NCI-H345 (cell line): ENCODE measurements around the gene MCAM.
A peak's percentile ranks its signal among the peaks of the same experiment; 100 is the strongest.

Experiments used
- DNase-seq: peaks from one replicate; lab custom pipeline; 2025; lab: John Stamatoyannopoulos, UW

The MCAM gene

DNA sequence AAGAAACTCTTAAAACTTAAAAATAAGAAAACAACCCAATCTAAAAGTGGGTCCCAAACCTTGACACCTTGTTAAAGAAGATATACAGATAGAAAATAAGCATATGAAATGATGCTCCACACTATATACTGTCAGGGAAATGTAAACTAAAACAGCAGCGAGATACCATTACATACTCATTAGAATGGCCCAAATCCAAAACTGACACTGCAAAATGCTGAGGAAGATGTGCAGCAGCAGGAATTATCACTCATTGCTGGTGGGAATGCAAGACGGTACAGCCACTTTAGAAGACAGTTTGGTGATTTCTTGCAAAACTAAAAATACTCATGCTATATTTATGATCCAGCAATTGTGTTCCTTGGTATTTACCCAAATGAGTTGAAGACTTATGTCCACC lies 12.4 kb upstream of the MCAM start:
- no peak for DNase-seq

- no peak for DNase-seq
Measured at GRCh38 chr11:119324189-119324588, 7.3 kb upstream of the MCAM start.

- peak; percentile 54 for DNase-seq
Measured at GRCh38 chr11:119323532-119324033, 6.7 kb upstream of the MCAM start.

- no peak for DNase-seq
Measured at GRCh38 chr11:119322921-119323531, 6.1 kb upstream of the MCAM start.

DNA sequence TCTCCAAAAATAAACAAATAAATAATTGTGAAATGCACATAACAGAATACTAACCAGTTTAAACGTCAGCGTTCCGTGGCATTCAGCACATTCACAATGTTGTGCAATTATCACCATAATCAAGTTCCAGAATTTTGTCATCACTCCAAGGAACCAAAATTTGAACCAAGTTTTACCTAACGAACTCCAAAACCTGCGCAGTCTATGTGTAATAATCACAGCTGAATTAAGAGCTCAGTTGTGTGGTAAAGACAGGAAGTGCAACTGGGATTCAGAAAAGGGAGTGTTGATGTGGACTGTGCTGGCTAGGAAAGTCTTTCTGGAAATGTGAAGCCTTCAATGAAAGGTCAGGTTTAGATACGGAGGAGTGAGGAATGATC lies 5.4 kb upstream of the MCAM start:
- DNase-seq, result no peak

DNA sequence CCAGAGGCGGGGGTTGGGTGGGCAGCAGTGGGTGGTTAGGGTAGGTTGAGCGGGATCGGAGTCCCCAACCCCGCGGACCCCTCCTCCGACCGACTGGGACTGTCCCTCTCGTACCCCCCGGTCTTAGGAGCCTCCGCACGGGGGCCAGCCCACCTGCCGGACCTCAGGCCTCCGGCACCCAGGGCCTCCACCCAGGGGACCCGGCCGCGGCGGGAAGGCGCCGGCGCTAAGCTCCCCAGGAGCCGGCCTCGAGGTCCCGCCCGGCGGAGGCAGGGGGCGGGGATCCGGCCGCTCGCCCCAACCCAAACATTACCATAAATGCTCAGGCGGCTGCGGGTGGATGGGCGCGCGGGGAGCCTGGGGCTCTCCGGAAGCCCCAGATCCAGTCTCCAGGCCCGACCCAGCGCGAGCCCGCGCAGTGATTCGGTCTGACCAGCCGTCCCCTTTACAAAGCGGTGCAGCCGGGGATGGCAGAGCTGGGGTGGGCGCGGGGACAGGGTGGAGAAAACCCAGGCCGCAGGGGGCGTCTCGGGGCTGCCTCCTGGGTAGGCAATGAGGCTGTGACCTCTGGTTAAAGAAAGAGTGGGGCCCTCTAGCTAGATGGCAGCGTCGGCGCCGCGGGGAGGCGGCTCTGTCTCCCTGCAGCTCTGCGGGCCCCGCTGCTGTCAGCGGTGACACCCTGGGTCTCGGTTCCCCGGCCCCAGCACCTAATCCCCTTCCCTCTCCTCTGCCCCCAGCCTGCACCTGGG lies 4.0 kb upstream of the MCAM start:
- DNase-seq, result no peak

DNA sequence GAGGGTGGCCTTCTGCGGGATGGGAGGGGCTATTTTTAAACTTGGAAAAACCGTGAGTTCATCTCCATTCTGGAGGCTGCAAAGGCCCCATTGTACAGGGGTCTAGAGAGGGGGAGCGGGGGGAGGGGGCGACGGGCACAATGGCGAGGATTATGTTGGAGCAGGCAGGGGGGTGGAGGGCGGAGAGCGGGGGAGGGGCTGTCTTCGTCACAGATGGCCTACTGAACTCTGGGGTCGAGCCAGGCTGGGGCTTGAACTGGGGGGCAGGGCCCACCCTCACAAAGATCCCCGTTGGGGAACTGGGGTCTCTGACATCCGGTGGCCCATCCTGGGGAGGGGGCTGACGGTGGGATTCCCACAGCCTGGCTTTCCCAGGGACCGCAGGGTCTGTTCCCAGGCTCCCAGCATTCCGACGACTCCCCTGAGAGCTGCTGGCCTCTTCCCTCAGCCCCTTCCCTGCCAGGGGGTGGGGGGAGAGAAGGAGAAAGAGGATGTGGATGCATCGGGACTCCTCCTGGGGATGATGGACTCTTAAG lies 3.4 kb upstream of the MCAM start:
- no peak for DNase-seq

DNA sequence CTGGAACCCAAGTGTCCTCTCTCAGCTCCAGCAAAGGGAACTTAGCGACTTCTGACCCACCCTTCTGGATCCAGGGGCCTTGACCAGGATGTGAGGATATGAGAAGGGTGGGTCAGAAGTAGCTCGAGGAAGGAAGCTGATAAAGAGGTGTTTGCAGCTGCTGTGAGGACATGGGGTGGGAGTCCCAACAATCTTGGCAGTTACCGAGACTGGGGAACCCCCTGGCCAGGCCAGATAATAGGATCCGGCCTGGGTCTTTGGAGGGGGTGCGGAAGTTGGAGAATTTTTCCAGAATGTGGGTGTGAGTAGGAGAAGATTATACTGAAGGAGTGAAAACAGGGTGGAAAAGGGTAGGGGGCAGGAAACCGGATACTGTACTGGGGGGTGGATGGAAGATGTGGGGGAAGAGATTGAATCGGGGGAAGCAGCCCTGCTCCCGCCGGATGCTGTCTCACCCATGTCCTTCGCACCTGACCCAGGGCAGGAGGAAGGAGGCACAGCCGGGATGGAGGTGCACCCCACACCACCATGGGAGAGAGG lies 2.8 kb upstream of the MCAM start:
- no peak for DNase-seq

GRCh38 chr11:119319136-119319699 lies 2.3 kb upstream of the MCAM start:
- DNase-seq, result no peak

GRCh38 chr11:119318240-119319135 lies 1.6 kb upstream of the MCAM start:
- no peak for DNase-seq

DNA sequence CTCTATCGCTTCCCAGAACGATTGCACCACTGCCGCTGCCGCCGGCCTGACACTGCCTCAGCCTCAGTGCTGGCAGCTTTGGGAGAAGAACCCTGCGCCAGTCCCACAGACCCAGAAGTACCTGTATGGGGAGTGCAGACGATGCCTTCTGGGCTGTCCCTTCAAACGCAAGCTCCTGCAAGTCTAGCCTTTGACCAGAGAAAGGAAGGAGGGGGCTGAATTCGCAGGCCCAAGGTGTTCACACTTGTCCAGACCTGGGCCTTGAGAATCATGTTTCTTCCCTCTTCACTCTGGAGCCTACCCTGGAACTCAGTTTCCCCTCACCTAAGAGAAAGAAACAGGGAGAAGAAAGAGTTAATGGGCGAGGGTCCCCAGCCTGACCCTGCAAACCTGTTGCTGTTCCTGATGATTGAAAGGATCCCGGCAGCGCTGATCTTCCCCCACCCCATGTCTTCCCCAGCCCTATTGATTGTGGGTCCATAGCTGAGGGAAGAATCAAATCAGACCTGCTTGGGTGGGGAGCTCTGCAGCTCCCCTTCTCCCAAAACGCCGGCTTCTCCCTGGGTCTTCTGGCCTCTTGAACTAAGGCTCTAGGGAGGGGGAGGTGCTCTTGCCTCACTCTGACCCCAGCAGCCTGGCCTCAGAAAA lies 786 bp upstream of the MCAM start:
- DNase-seq, result no peak

DNA sequence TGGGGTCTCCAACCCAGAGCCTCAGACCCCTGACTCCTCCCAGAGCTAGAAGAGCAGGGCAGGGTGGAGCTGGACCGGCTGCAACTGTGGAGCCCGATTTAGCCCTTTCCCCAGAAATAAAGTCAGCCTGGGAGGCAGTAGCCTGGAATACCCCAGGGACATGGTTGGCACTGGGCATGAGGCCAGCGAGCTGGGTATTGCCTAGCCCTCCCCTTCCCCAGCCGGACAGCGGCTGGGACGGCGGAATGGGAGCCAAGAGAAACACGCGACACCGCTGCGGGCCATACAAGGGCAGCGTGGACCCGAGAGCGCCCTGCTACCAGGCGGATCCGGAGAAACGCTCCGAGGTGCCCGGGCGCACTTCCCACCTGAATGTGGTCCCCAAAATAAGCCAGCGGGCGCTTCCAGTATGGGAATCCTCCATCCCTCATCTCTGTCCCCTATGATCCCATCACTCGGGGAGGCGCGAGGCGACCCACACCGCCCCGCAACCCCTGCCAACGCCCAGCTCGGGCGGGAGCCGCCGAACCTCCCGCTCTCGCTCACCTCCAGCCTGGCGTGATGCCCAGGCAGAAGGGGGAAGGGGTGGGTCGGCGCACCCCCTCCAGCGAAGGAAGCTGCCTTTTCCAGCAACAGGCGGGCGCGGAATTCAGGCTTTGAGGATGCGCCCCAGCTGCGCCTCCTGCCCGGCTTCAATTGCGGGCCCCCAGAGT lies 758 bp downstream of the MCAM start:
- peak; percentile 70 for DNase-seq

- DNase-seq, result no peak
Measured at GRCh38 chr11:119315131-119316015, 1.6 kb downstream of the MCAM start.

DNA sequence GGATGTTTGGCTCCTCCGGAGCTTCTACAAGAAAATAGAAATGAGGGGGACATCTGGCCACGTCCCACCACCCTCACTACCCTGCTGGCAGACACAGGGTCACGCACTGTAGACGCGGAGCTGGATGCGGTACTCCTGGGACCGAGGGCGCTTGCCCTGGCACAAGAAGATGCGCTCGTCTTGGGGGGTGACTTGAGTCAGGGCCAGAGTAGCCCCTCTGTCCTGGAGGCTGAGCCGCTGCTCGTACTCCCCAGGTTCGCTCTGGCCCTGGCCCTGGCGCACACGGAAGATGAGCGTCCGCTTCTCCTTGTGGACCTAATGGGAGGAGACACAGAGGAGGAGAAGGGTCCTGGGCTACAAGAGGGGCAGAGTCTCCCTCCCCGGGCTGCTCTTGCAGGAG lies 2.2 kb downstream of the MCAM start:
- no peak for DNase-seq

- no peak for DNase-seq
Measured at GRCh38 chr11:119310682-119311052, 6.3 kb downstream of the MCAM start.

GRCh38 chr11:119309953-119310681 lies 6.8 kb downstream of the MCAM start:
- no peak for DNase-seq

DNA sequence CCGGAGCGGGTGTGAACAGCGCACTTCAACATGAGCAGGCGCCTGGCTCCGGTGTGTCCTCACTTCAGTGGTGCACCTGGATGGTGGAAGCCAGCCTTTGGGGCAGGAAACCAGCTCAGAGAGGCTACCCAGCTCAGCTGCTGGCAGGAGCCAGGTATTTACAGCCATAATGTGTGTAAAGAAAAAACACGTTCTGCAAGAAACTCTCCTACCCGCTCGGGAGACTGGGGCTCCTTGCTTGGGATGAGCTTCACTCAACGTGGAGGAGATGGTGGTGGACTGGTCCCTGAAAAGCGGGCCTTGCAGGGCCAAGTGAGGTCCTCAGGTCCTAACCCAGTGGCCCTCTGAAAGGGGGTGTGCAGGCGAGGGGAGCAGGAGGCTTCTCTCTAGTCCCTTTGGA lies 7.5 kb downstream of the MCAM start:
- DNase-seq, result no peak

DNA sequence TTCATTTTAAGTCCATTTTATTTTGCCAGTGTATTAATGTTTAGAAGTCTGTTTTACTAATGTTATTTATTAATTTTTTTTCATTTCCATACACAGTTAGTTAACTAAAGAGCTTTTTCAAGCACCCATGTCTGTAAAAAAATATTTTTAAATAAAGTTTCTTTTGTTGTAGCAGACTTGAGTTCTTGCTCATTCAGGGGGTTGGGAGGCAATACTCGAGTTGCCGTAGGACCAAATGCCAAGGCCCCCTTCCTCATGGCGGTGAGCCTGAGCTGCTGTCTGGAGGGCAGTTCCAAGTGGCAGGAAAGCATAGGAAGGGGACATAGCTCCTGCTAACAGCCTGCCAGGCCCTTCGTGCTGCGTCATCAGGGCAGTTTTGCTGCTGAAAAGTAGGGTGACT lies 9.0 kb downstream of the MCAM start:
- no peak for DNase-seq

- DNase-seq, result no peak
Measured at GRCh38 chr11:119307219-119307618, 9.7 kb downstream of the MCAM start.
